Osteoblast (primary cell): ENCODE data around the gene TCF15. TPM values are rescaled to one million over a fixed set of nuclear protein-coding genes. Genes with fewer than 3 reads are reported as not detected.

ENCODE experiments used
- DNase-seq: peaks from one replicate; pipeline ENCODE4 v3.0.0; 2011; ENCODE audit warnings: low spot score, mixed read lengths; ENCODE audit not compliant: insufficient read length; ENCODE audit errors: missing footprints
- H2AFZ ChIP-seq: 2 replicates; pipeline ENCODE4 v1.6.0; 2011; ENCODE audit warnings: mild to moderate bottlenecking, low read length
- H3K27ac ChIP-seq: 2 replicates; pipeline ENCODE4 v1.5.1; 2011; ENCODE audit warnings: mild to moderate bottlenecking, low read depth, low read length, moderate library complexity
- H3K27me3 ChIP-seq: 2 replicates; pipeline ENCODE4 v1.6.0; 2012; ENCODE audit warnings: mild to moderate bottlenecking, control low read depth, inconsistent platforms, low read length, moderate library complexity; ENCODE audit not compliant: insufficient read depth
- H3K36me3 ChIP-seq: 2 replicates; pipeline ENCODE4 v1.5.1; 2011; ENCODE audit warnings: mild to moderate bottlenecking, low read length, control low read depth, moderate library complexity; ENCODE audit not compliant: insufficient read depth
- H3K4me1 ChIP-seq: 2 replicates; pipeline ENCODE4 v1.5.1; 2011; ENCODE audit warnings: mild to moderate bottlenecking, low read length, control low read depth, moderate library complexity; ENCODE audit not compliant: insufficient read depth
- H3K4me2 ChIP-seq: 2 replicates; pipeline ENCODE4 v1.6.0; 2011; ENCODE audit warnings: mild to moderate bottlenecking, low read length; ENCODE audit not compliant: insufficient read depth
- H3K4me3 ChIP-seq: fragments of 200-600 bp; sonication (generic); 3 replicates; pipeline ENCODE4 v1.5.1; 2012; ENCODE audit warnings: mild to moderate bottlenecking, low read length, inconsistent platforms; ENCODE audit not compliant: insufficient read depth
- H3K79me2 ChIP-seq: 2 replicates; pipeline ENCODE4 v1.6.0; 2012; ENCODE audit warnings: mild to moderate bottlenecking, low read length, control low read depth, inconsistent platforms; ENCODE audit not compliant: insufficient read depth
- H3K9me3 ChIP-seq: 2 replicates; pipeline ENCODE4 v1.5.1; 2011; ENCODE audit warnings: low read depth, low read length, control low read depth
- H4K20me1 ChIP-seq: 2 replicates; pipeline ENCODE4 v1.6.0; 2012; ENCODE audit warnings: mild to moderate bottlenecking, low read length, control low read depth; ENCODE audit not compliant: insufficient read depth
- total RNA-seq: library from RNA; depleted of rRNA; stranded (reverse); fragments of >200 nt; gene quantifications from 2 replicates; pipeline ENCODE4 v1.2.3, GENCODE V29; 2012
- TF ChIP-seq, protein P1 (sequence below): IDR thresholded peaks from 2 replicates; pipeline ENCODE4 v1.5.1; 2011; ENCODE audit warnings: mild to moderate bottlenecking, low read depth, low read length, moderate library complexity; ENCODE audit errors: extremely low read depth

The TCF15 gene, protein sequence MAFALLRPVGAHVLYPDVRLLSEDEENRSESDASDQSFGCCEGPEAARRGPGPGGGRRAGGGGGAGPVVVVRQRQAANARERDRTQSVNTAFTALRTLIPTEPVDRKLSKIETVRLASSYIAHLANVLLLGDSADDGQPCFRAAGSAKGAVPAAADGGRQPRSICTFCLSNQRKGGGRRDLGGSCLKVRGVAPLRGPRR
- total RNA-seq, result not detected in 2 replicates

DNA sequence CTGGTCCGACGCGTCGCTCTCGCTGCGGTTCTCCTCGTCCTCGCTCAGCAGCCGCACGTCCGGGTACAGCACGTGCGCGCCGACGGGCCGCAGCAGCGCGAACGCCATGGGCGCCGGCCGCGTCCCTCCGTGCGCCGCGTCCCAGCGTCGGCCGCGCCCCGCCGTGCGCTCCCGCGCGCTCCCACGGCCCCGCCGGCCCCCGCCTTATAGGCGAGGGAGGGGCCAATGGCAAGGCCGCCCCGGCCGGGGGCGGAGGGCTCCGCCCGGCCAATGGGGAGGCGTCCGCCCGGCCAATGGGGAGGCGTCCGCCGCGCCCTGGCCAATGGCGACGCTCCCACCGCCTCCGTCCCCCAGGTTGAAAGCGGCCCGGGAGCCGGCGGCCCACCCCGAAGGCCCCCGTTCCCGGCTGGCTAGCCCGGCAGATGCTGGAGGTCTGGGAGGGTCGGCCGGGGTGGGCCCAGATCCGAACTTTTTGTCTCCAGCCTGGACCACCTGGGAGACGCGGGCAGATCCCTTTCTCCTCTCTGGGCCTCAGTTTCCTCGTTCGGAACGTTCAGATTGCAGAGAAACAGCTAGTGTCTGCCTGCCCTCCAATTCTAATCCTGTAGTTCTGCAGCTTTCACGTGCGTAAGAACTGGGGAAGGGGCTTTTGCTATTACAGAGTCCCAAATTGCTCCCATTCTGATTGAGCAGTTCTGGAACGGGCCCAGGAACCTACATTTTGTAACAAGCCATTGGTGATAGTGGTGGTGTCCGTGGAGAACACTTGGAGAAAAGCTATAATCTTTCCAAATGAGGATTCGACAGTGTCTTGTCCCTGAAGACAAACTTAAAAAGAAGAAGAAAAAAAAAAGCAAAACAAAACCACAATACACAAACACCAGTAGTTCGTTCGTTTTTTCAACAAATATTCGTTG lies at the start of gene TCF15:
Gene TCF15, minus strand, starts transcription at position 180 of the 917 bp plus-strand sequence. Its CDS starts 72 bp downstream, at position 108.
- DNase-seq, result peak; percentile 87
- Histone ChIP-seq H3K36me3 (no peaks in the 10 kb centered on the region), H4K20me1 (no peaks in the 10 kb centered on the region), H3K27ac (no peak within 1 kb of the TSS), H3K79me2 (no peaks in the 10 kb centered on the region), H3K9me3 (no peaks in the 10 kb centered on the region), H3K27me3 (peaks cover 59% of the 10 kb centered on the region), H3K4me2 (no peak within 1 kb of the TSS), H3K4me1 (no peaks in the 10 kb centered on the region), H2AFZ (no peak within 1 kb of the TSS), H3K4me3 (no peak within 1 kb of the TSS)
- TF ChIP-seq, protein P1, sequence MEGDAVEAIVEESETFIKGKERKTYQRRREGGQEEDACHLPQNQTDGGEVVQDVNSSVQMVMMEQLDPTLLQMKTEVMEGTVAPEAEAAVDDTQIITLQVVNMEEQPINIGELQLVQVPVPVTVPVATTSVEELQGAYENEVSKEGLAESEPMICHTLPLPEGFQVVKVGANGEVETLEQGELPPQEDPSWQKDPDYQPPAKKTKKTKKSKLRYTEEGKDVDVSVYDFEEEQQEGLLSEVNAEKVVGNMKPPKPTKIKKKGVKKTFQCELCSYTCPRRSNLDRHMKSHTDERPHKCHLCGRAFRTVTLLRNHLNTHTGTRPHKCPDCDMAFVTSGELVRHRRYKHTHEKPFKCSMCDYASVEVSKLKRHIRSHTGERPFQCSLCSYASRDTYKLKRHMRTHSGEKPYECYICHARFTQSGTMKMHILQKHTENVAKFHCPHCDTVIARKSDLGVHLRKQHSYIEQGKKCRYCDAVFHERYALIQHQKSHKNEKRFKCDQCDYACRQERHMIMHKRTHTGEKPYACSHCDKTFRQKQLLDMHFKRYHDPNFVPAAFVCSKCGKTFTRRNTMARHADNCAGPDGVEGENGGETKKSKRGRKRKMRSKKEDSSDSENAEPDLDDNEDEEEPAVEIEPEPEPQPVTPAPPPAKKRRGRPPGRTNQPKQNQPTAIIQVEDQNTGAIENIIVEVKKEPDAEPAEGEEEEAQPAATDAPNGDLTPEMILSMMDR, result no peak

DNA sequence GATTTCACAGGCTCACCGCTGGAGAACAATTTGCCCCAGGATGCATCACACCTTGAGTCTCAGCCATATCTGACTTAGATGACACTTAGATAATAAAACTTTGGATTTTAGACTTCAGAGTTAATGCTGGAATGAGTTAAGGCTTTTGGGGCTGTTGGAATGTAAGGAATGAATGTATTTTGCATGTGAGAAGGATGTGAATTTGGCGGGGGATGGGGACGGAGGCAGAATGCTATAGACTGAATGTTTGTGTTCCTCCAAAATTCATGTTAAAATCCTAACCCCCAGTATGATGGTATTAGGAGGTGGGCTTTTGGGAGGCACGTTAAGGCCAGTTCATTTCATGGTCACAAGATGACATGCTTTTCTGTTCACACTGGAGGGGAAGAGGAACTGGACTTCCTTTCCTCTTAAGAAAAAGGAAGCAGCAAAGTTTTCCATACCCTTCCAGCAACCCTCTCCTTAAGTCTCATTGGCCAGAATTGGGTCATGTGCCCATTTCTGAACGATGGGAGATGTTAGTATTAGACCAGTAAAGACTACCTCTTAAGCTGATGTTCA lies 48.7 kb upstream of the TCF15 start:
- Histone ChIP-seq H3K4me3 (no peak overlapping the region), H3K9me3 (no peaks in the 10 kb centered on the region), H3K4me1 (peaks cover 15% of the 10 kb centered on the region), H3K36me3 (no peaks in the 10 kb centered on the region), H4K20me1 (no peaks in the 10 kb centered on the region), H3K4me2 (no peak overlapping the region), H3K27ac (no peak overlapping the region), H3K79me2 (no peaks in the 10 kb centered on the region), H2AFZ (peak overlapping the region; percentile 38), H3K27me3 (peaks cover 29% of the 10 kb centered on the region)
- TF ChIP-seq, protein P1, result no peak
- peak; percentile 92 for DNase-seq

DNA sequence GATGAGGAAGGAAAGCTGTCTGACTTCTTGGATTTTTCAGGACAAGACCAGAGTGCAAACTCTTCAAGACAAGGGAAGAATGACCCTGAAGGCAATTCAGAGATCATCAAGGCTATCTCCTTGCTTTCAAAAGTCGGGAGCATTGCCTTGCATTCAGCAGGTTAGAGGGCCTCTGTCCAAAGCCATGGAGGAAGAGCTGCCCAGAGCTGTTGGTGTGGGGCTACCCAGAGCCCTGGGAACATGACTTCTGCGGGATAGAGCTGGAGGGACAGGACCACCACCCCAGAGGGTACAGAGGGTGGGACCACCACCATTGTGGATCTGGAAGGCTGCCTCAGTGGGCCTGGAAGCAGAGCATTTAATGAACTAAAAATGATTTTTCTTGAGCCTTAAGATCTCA lies 48.1 kb upstream of the TCF15 start:
- no peaks in the 10 kb centered on the region for H3K9me3 ChIP-seq
- no peaks in the 10 kb centered on the region for H4K20me1 ChIP-seq
- peaks cover 18% of the 10 kb centered on the region for H3K4me1 ChIP-seq
- peaks cover 23% of the 10 kb centered on the region for H3K27me3 ChIP-seq
- TF ChIP-seq, protein P1, result no peak
- peaks cover 5% of the 10 kb centered on the region for H3K79me2 ChIP-seq
- no peak overlapping the region for H3K4me3 ChIP-seq
- DNase-seq, result peak; percentile 63
- H3K4me2 ChIP-seq, result no peak overlapping the region
- H2AFZ ChIP-seq, result no peak overlapping the region
- H3K27ac ChIP-seq, result no peak overlapping the region
- H3K36me3 ChIP-seq, result no peaks in the 10 kb centered on the region
